Karpas-422 (cell line): ENCODE data around the gene TNFRSF21. TPM values are rescaled to one million over a fixed set of nuclear protein-coding genes. Genes with fewer than 3 reads are reported as not detected.

ENCODE experiments used
- DNase-seq: peaks from one replicate; pipeline ENCODE4 v3.0.0-alpha.2; 2015
- H2AFZ ChIP-seq: fragments of 200-600 bp; sonication (generic); 2 replicates; pipeline ENCODE4 v1.6.1; 2014; ENCODE audit warnings: antibody characterized with exemption, low read length, mixed read lengths
- H3K27ac ChIP-seq: fragments of 200-600 bp; sonication (generic); 2 replicates; pipeline ENCODE4 v1.5.1; 2014; ENCODE audit warnings: mild to moderate bottlenecking, low read length, moderate library complexity
- H3K27me3 ChIP-seq: fragments of 200-600 bp; sonication (generic); 2 replicates; pipeline ENCODE4 v1.6.1; 2014; ENCODE audit warnings: low read length, mixed read lengths
- H3K36me3 ChIP-seq: fragments of 200-600 bp; sonication (generic); 2 replicates; pipeline ENCODE4 v1.6.1; 2014; ENCODE audit warnings: low read length, mixed read lengths; ENCODE audit not compliant: insufficient read depth
- H3K4me1 ChIP-seq: fragments of 200-600 bp; sonication (generic); 2 replicates; pipeline ENCODE4 v1.6.1; 2014; ENCODE audit warnings: mild to moderate bottlenecking, low read length, mixed read lengths
- H3K4me2 ChIP-seq: fragments of 200-600 bp; sonication (generic); 2 replicates; pipeline ENCODE4 v1.6.1; 2014; ENCODE audit warnings: low read length, low read depth, mild to moderate bottlenecking; ENCODE audit not compliant: poor library complexity, severe bottlenecking
- H3K4me3 ChIP-seq: fragments of 200-600 bp; sonication (generic); 2 replicates; pipeline ENCODE4 v1.5.1; 2014; ENCODE audit warnings: mild to moderate bottlenecking, antibody characterized with exemption, low read length, mixed read lengths
- H3K79me2 ChIP-seq: fragments of 200-600 bp; sonication (generic); 2 replicates; pipeline ENCODE4 v1.6.1; 2014; ENCODE audit warnings: mild to moderate bottlenecking, low read length, mixed read lengths
- H3K9ac ChIP-seq: fragments of 200-600 bp; sonication (generic); 2 replicates; pipeline ENCODE4 v1.6.0; 2014; ENCODE audit warnings: low read length
- H3K9me2 ChIP-seq: fragments of 200-600 bp; sonication (generic), shearing (Covaris generic); replicated peaks from 2 replicates; pipeline ENCODE4 v1.6.0; 2014; ENCODE audit warnings: mild to moderate bottlenecking, low read length, moderate library complexity; ENCODE audit not compliant: insufficient read depth
- H3K9me3 ChIP-seq: fragments of 300-700, 200-600 bp; sonication (generic); 2 replicates; pipeline ENCODE4 v1.6.1; 2014; ENCODE audit warnings: low read length, mixed read lengths
- H4K20me1 ChIP-seq: fragments of 200-600 bp; sonication (generic); 2 replicates; pipeline ENCODE4 v1.6.1; 2014; ENCODE audit warnings: mild to moderate bottlenecking, antibody characterized with exemption, low read length, low read depth; ENCODE audit not compliant: insufficient read depth
- total RNA-seq: library from RNA; depleted of rRNA; stranded (reverse); fragments of >200 nt; shearing (Covaris generic); gene quantifications from 2 replicates; pipeline ENCODE4 v1.2.3, GENCODE V29; 2014; ENCODE audit warnings: low replicate concordance

TNFRSF21 gene
- total RNA-seq, 1 experiment from 2014 or later: 0.07 TPM

GRCh38 chr6:47203938-47204611, 105.6 kb downstream of the TNFRSF21 start:
- Histone ChIP-seq H4K20me1 (no peaks in the 10 kb centered on the region), H3K27ac (no peak overlapping the region), H3K27me3 (peaks cover 2% of the 10 kb centered on the region; the same call in 1 of the 2 replicates), H3K9me3 (no peaks in the 10 kb centered on the region), H3K4me2 (no peak overlapping the region), H3K36me3 (no peaks in the 10 kb centered on the region), H3K9ac (no peak overlapping the region), H2AFZ (no peak overlapping the region), H3K79me2 (no peaks in the 10 kb centered on the region), H3K9me2 (no peaks in the 10 kb centered on the region), H3K4me3 (no peak overlapping the region), H3K4me1 (no peaks in the 10 kb centered on the region)
- DNase-seq: no peak

DNA sequence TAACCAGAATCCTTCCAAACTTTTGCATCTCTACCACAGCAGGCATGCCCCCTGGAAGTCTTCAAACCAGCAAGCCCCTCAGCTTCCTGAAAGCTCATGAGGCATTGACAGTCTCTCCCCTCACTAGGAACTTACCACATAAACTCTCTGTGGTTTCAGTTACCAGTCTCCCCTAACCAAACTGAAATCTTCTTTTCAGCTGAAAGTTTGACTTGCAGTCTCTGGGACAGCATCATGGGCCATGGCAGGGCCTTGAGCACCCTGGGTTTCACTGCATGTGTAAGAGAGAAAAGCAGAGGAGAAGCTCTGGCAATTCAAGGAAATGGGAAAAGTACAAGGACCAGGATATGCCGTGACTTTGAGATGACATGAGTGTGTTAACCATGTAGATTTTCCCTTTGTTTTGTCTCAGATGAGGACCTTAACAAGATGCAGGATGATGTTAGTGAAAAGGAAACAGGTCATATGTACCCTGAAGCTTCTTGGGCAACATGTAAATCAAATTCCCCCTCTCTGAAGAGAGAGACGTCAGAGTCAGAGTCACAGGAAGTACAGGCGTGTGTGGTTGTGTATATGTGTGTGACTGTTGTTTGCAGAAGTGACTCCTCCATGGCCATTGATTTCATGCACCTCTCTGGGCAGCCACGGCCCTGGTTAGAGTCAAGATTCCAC, 106.3 kb downstream of the TNFRSF21 start:
- Histone ChIP-seq H3K27ac (no peak overlapping the region), H3K4me1 (no peaks in the 10 kb centered on the region), H3K9me3 (no peaks in the 10 kb centered on the region), H3K79me2 (no peaks in the 10 kb centered on the region), H3K36me3 (no peaks in the 10 kb centered on the region), H3K9me2 (no peaks in the 10 kb centered on the region), H3K27me3 (peaks cover 2% of the 10 kb centered on the region; the same call in 1 of the 2 replicates), H4K20me1 (no peaks in the 10 kb centered on the region), H2AFZ (no peak overlapping the region), H3K4me2 (no peak overlapping the region), H3K4me3 (no peak overlapping the region), H3K9ac (no peak overlapping the region)
- no peak for DNase-seq

- no peaks in the 10 kb centered on the region for H3K9me2 ChIP-seq
- H3K36me3 ChIP-seq: no peaks in the 10 kb centered on the region
- no peaks in the 10 kb centered on the region for H3K4me1 ChIP-seq
- no peak overlapping the region for H3K4me2 ChIP-seq
- no peaks in the 10 kb centered on the region for H3K79me2 ChIP-seq
- H3K27ac ChIP-seq: no peak overlapping the region
- H4K20me1 ChIP-seq: no peaks in the 10 kb centered on the region
- no peak overlapping the region for H3K4me3 ChIP-seq
- H3K27me3 ChIP-seq: peaks cover 2% of the 10 kb centered on the region; the same call in 1 of the 2 replicates
- no peak overlapping the region for H2AFZ ChIP-seq
- no peaks in the 10 kb centered on the region for H3K9me3 ChIP-seq
- DNase-seq: no peak
- no peak overlapping the region for H3K9ac ChIP-seq
Observed at GRCh38 chr6:47202644-47203205, 107.0 kb downstream of the TNFRSF21 start.

DNA sequence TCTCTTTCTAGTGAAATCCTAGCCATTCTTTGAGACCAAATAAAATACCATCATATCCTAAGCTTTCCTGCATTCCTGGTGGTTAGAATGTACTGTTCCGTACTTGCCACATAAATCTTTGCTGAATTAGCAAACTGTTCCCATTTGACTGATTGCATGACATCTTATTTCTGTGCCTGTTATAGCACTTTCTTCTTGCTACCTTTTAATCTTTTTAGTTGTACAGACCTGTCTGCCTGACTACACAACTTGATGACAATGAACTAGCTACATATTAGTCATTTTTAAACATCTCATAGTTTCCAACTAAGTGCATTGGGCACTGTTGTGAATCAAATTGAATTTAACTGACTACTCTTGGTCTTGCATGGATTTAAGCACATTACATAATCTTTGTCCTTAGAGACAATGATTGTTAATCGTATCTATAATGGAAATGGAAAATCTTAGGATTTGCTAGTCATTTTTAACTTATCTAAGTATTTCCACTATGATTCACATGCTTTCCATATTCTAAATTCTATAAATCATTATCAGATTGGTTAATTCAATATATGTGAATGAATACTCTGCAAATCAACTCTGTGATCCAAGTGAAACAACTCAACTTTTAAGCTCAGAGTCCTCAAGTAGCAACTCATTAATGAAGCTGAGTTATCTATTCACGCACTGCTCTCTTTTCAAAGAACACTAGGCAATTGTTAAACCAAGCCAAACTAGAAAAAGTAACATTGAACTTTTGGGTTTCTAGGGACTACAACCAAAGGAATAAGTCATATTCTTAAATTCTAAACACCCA, 109.0 kb downstream of the TNFRSF21 start:
- H2AFZ ChIP-seq: no peak overlapping the region
- no peak overlapping the region for H3K4me2 ChIP-seq
- H3K36me3 ChIP-seq: no peaks in the 10 kb centered on the region
- H3K27ac ChIP-seq: no peak overlapping the region
- H3K9me2 ChIP-seq: no peaks in the 10 kb centered on the region
- no peaks in the 10 kb centered on the region for H3K9me3 ChIP-seq
- no peak for DNase-seq
- no peaks in the 10 kb centered on the region for H3K4me1 ChIP-seq
- H3K9ac ChIP-seq: no peak overlapping the region
- no peaks in the 10 kb centered on the region for H4K20me1 ChIP-seq
- no peaks in the 10 kb centered on the region for H3K27me3 ChIP-seq
- no peaks in the 10 kb centered on the region for H3K79me2 ChIP-seq
- no peak overlapping the region for H3K4me3 ChIP-seq

DNA sequence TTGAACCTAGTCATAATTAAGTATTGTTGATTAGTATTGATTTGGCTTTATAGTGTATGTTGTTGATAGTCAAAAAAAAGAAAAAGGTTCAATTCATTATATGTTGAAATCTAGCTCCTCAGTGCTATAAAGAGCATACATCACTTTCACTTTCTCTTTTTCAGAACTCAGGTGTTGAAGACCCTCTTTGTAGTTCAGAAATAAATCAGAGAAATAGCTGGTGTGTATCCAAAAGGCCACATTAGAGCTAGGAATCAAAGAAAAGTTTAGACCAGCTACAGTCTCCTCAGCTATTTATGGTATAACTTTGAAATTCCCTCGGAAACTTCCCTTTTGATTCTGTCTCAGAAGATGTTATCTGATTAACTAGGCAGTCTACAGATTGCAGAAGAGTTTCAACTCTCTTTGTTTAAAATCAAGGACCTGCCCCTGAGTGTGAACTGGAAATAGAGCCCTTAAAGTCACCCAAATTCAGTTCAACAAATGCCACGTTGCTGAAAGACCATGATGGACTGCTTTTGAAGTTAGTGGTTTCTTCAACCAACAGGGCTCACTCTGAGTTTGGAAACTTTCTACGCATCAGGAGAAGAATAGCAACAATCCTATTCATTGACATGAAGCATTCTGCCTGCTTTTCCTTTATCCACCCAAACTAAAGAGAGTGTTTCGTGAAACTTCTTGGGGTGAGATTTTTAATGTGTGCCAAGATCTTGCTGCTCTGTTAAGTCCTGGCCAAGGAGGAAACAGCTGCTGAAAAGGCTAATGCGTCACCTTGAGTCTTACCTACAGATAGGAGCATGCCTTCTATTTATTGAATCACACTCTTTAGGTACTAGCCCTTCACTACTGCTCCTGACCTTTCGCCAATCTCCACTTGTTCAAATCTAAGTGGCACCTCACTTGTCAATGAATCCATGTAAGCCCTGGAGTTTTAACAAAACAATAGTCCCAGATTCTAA, 111.7 kb downstream of the TNFRSF21 start:
- Histone ChIP-seq H3K4me2 (peak overlapping the region; percentile 41), H4K20me1 (no peaks in the 10 kb centered on the region), H3K79me2 (no peaks in the 10 kb centered on the region), H3K9me2 (no peaks in the 10 kb centered on the region), H3K36me3 (no peaks in the 10 kb centered on the region), H3K4me3 (peak overlapping the region; percentile 7; the same call in 1 of the 2 replicates), H3K4me1 (no peaks in the 10 kb centered on the region), H3K9ac (no peak overlapping the region), H3K27ac (no peak overlapping the region), H3K9me3 (no peaks in the 10 kb centered on the region), H2AFZ (peak overlapping the region; percentile 19; the same call in 1 of the 2 replicates), H3K27me3 (no peaks in the 10 kb centered on the region)
- DNase-seq: no peak

DNA sequence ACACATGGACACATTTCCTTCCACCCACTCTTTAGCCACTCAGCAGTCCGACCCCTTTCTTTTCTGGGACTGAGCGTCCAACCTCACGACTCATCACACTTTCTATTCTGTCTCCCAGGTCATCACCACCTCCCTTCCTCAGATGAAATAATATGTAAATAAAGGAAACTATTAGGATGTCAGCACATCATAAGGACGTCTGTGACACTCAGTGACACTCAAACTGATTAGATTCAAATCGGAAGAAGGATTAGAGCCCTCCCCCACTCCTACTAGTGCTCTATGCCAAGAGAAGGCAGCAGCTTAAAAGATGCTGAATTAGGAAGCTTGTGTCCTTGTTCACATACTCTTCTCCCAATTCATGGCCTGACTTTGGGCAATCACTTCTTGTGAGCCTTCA, 113.6 kb downstream of the TNFRSF21 start:
- Histone ChIP-seq H2AFZ (no peak overlapping the region), H4K20me1 (no peaks in the 10 kb centered on the region), H3K27ac (no peak overlapping the region), H3K36me3 (no peaks in the 10 kb centered on the region), H3K4me2 (no peak overlapping the region), H3K27me3 (no peaks in the 10 kb centered on the region), H3K4me3 (no peak overlapping the region), H3K9me3 (no peaks in the 10 kb centered on the region), H3K79me2 (no peaks in the 10 kb centered on the region), H3K9me2 (no peaks in the 10 kb centered on the region), H3K9ac (no peak overlapping the region), H3K4me1 (no peaks in the 10 kb centered on the region)
- no peak for DNase-seq

- no peak for DNase-seq
- no peaks in the 10 kb centered on the region for H3K36me3 ChIP-seq
Observed at GRCh38 chr6:47195011-47195650, 114.6 kb downstream of the TNFRSF21 start.

More at GRCh38 chr6:47195011-47195650, 114.6 kb downstream of the TNFRSF21 start:
- Histone ChIP-seq H3K4me2 (no peak overlapping the region), H3K9ac (no peak overlapping the region), H3K27ac (no peak overlapping the region), H3K4me3 (no peak overlapping the region), H3K79me2 (no peaks in the 10 kb centered on the region), H2AFZ (no peak overlapping the region), H3K9me2 (no peaks in the 10 kb centered on the region), H4K20me1 (no peaks in the 10 kb centered on the region), H3K4me1 (no peaks in the 10 kb centered on the region), H3K27me3 (no peaks in the 10 kb centered on the region), H3K9me3 (no peaks in the 10 kb centered on the region)
